ENCODE measurements around the gene ST6GALNAC6. TPM values are rescaled to one million over a fixed set of nuclear protein-coding genes. Genes with fewer than 3 reads are reported as not detected.
A peak's percentile ranks its signal among the peaks of the same experiment; 100 is the strongest.

The ST6GALNAC6 gene
- total and polyA plus RNA-seq, 2 of the 4 experiments (the other 2 are of a cell fraction) = 35.7 to 48.6 TPM

GRCh38 chr9:127919253-127919815 lies 19.9 kb upstream of the ST6GALNAC6 start:
- Histone ChIP-seq H2AFZ (replicated peaks; ENCODE audit: low read length, poor library complexity) (peak overlapping the region; percentile 65), H3K56ac (ENCODE audit: extremely low read depth, insufficient read depth, low read length) (no peak overlapping the region), H2BK20ac (ENCODE audit: low read depth, low read length) (peak overlapping the region; percentile 98), H3K27me3 (ENCODE audit: control insufficient read depth, insufficient read depth, low read length) (no peaks in the 10 kb centered on the region), H2BK5ac (ENCODE audit: low read depth, low read length, poor library complexity, severe bottlenecking) (peak overlapping the region; percentile 58), H3K14ac (replicated peaks; ENCODE audit: low read depth, low read length) (0 out of 2 replicates have a peak overlapping the region, but pooled peaks have one; percentile 62), H3K9me3 (ENCODE audit: control insufficient read depth, insufficient read depth, low read length) (no peaks in the 10 kb centered on the region), H4K20me1 (ENCODE audit: insufficient read depth, low read length) (peaks cover 11% of the 10 kb centered on the region), H3K27ac (ENCODE audit: insufficient read depth, low read length) (peak overlapping the region; percentile 49), H2BK15ac (ENCODE audit: low read depth, low read length) (peak overlapping the region; percentile 78; the same call in 2 of the 3 replicates), H3K4me1 (ENCODE audit: control insufficient read depth, insufficient read depth, low read length) (peaks cover 32% of the 10 kb centered on the region), H3K36me3 (ENCODE audit: control insufficient read depth, insufficient read depth, low read length) (peaks cover 2% of the 10 kb centered on the region; the same call in 1 of the 2 replicates), H3K9me1 (ENCODE audit: insufficient read depth, low read length) (peaks cover 16% of the 10 kb centered on the region), H2AK5ac (ENCODE audit: low read depth, low read length) (peak overlapping the region; percentile 87), H4K91ac (ENCODE audit: insufficient read depth, low read depth, low read length) (peak overlapping the region; percentile 83), H3K79me1 (ENCODE audit: low read depth in 1 of 2, low read length in 2 of 2) (peaks cover 4 to 34% of the 10 kb centered on the region in 2 experiments), H2BK120ac (ENCODE audit: low read depth, low read length) (peak overlapping the region; percentile 52), H3K4me2 (ENCODE audit: low read depth, low read length) (peak overlapping the region; percentile 54), H4K5ac (ENCODE audit: low read depth, low read length) (no peak overlapping the region), H4K8ac (ENCODE audit: low read depth in 2 of 2, low read length in 2 of 2) (peak overlapping the region; percentile 52 to 72; a peak in 1 of 4 replicates), H2AK9ac (replicated peaks; ENCODE audit: low read depth, low read length, poor library complexity) (peak overlapping the region; percentile 46), H3K18ac (ENCODE audit: low read depth, low read length) (no peak overlapping the region), H3K9ac (ENCODE audit: low read depth, low read length) (no peak overlapping the region), H3K23ac (ENCODE audit: low read depth, low read length) (no peak overlapping the region), H3K4me3 (ENCODE audit: insufficient read depth, low read depth, low read length) (no peak overlapping the region), H3K4ac (ENCODE audit: low read depth, low read length) (peak overlapping the region; percentile 71)
- intact Hi-C loops (cut with micrococcal nuclease) = loop anchor here (5.0 to 10.0 kb wide), 3 partner anchors 82 to 305 kb away; partner anchors contain the start of genes FPGS and STXBP1
- ATAC-seq (ENCODE audit: low read depth) = peak; percentile 33
- dilution Hi-C loops (cut with HindIII; ENCODE audit: low sequenced_read_pairs, unreplicated experiment) = no loop called here
- DNase-seq = peak; percentile 99
- POLR2A ChIA-PET (ENCODE audit: unreplicated experiment) = no interaction called here
- BruUV-seq (replicated peaks) = no TSS peak
- WGBS, 2 experiments (ENCODE audit: extremely low coverage in 2 of 2, insufficient read length in 1 of 2) = 10% methylated on average over 2 of the region's 8 CpGs; no CpG with 5 or more reads in 1 of the 2 experiments
- CTCF ChIA-PET = interaction anchor here (1.4 kb wide), 1 partner anchor 185 kb away, joined by 6 read pairs; the partner anchor contains the start of gene TOR2A
- in situ Hi-C loops (cut with MboI; ENCODE audit: low sequenced_read_pairs) = no loop called here
- TF ChIP-seq CEBPB (IDR thresholded peaks at IDR 0.05; ENCODE audit: low read depth, low read length) = peak; percentile 99
- no peak for TF ChIP-seq SMC3 (IDR thresholded peaks at IDR 0.05; ENCODE audit: low read depth, low read length)
- no peak; the same call in 1 of the 2 replicates for TF ChIP-seq RFX5 (IDR thresholded peaks at IDR 0.05; ENCODE audit: low read depth, low read length)
- peak; percentile 70 for TF ChIP-seq BHLHE40 (IDR thresholded peaks at IDR 0.05; ENCODE audit: low read depth, low read length)
- TF ChIP-seq RCOR1 (IDR thresholded peaks at IDR 0.05; ENCODE audit: insufficient replicate concordance, low read length) = peak; percentile 81
- TF ChIP-seq MAZ (IDR thresholded peaks at IDR 0.05; ENCODE audit: borderline replicate concordance, low read depth, low read length) = peak; percentile 34; the same call in 1 of the 2 replicates
- no peak for TF ChIP-seq RAD21 (IDR thresholded peaks at IDR 0.05; ENCODE audit: low read length)
- peak; percentile 99 for TF ChIP-seq FOS (IDR thresholded peaks at IDR 0.05; ENCODE audit: low read depth, low read length)
- TF ChIP-seq CTCF (conservative IDR thresholded peaks at IDR 0.05; ENCODE audit: low read depth, low read length) = no peak
- TF ChIP-seq USF2 (IDR thresholded peaks at IDR 0.05; ENCODE audit: low read depth, low read length) = peak; percentile 45
- peak; percentile 55; the same call in 1 of the 2 replicates for TF ChIP-seq MXI1 (IDR thresholded peaks at IDR 0.05; ENCODE audit: borderline replicate concordance, low read depth, low read length)
- TF ChIP-seq NFE2L2 (IDR thresholded peaks at IDR 0.05; ENCODE audit: low read depth, low read length) = peak; percentile 75
- TF ChIP-seq ELK1 (IDR thresholded peaks at IDR 0.05; ENCODE audit: borderline replicate concordance, low read depth, low read length) = no peak
- peak; percentile 84 for TF ChIP-seq MAFK (IDR thresholded peaks at IDR 0.05; ENCODE audit: low read depth, low read length)

Data from IMR-90 (cell line).